Activated CD8-positive, alpha-beta T cell treated with anti-CD3 and anti-CD28 coated beads for 36 hours (primary cell): ENCODE measurements around the gene WBP2. TPM values are rescaled to one million over a fixed set of nuclear protein-coding genes. Genes with fewer than 3 reads are reported as not detected.

Experiments
- ATAC-seq: fragments of 200-7000 bp; cut with Tn5 transposase; one replicate; pipeline ENCODE4 v1.10.0; 2021; ENCODE audit warnings: mild to moderate bottlenecking, moderate library complexity
- CTCF ChIA-PET: fragments of 350-600 bp; sonication (Branson Sonifier 250); formaldehyde crosslinking; loops from one replicate; lab custom pipeline; 2021; ENCODE audit warnings: antibody characterized with exemption; lab: Charles Lee
- POLR2A ChIA-PET: fragments of 350-600 bp; sonication (Branson Sonifier 250); formaldehyde crosslinking; loops from one replicate; lab custom pipeline; 2021; ENCODE audit warnings: antibody characterized with exemption; lab: Charles Lee
- DNase-seq: peaks from one replicate; pipeline ENCODE4 v3.0.0-alpha.2; 2020
- H3K27ac Mint-ChIP-seq: one replicate; pipeline ENCODE4 v1.8.0; 2021; ENCODE audit warnings: mild to moderate bottlenecking, mixed read lengths
- H3K27me3 Mint-ChIP-seq: one replicate; pipeline ENCODE4 v1.8.0; 2021; ENCODE audit warnings: mixed read lengths
- H3K36me3 Mint-ChIP-seq: one replicate; pipeline ENCODE4 v1.8.0; 2021; ENCODE audit warnings: low read depth, mixed read lengths
- H3K4me1 Mint-ChIP-seq: one replicate; pipeline ENCODE4 v1.8.0; 2021; ENCODE audit warnings: low read depth, mixed read lengths
- H3K4me3 Mint-ChIP-seq: one replicate; pipeline ENCODE4 v1.8.0; 2021; ENCODE audit warnings: mild to moderate bottlenecking, moderate library complexity, mixed read lengths
- H3K9me3 Mint-ChIP-seq: one replicate; pipeline ENCODE4 v1.8.0; 2021; ENCODE audit warnings: mixed read lengths
- intact Hi-C: fragments of 100-400 bp; cut with micrococcal nuclease; formaldehyde crosslinking; loops from one replicate; pipeline ENCODE4 v1.10.0; 2022
- total RNA-seq, 2 experiments: library from RNA; stranded (reverse); gene quantifications; one replicate each; pipeline ENCODE4 v1.2.3, GENCODE V29; 2021
- TF ChIP-seq, protein P1 (sequence below): fragments of 200-600 bp; IDR thresholded peaks from one replicate; pipeline ENCODE4 v1.8.0; 2022; ENCODE audit warnings: antibody characterized with exemption, mild to moderate bottlenecking

The WBP2 gene
- total RNA-seq, 2 experiments from 2014 or later: 54.4 to 58.5 TPM

DNA sequence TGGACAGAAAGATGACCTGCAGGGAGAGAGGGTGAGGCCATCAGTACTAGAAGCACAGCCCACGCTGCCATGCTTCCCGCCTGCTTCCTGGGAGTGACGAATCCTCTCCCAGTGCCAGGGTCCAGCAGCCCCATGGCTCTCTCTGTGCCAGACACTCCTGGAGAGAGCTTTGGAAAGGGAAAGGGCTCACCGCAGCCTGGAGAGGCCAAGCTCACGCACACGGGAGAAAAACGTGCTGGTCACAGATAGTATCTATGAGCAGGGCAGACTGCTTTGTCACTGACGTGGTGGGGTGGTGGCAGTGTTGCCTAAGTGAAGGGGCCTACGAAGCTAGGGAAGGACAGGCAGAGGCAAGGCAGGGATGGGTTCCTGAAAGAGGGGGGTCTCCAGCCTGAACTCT lies 5.4 kb downstream of the WBP2 start:
- ChIA-PET CTCF (interaction anchor here (0.5 to 8.5 kb wide), 7 partner anchors 9 to 1098 kb away, joined by 3 to 105 read pairs (median 5); no protein-coding TSS in a partner anchor), POLR2A (interaction anchor here (0.7 to 1.0 kb wide), 3 partner anchors 23 to 66 kb away, joined by 3 to 4 read pairs (median 3); no protein-coding TSS in a partner anchor)
- ATAC-seq: no peak
- TF ChIP-seq, protein P1, sequence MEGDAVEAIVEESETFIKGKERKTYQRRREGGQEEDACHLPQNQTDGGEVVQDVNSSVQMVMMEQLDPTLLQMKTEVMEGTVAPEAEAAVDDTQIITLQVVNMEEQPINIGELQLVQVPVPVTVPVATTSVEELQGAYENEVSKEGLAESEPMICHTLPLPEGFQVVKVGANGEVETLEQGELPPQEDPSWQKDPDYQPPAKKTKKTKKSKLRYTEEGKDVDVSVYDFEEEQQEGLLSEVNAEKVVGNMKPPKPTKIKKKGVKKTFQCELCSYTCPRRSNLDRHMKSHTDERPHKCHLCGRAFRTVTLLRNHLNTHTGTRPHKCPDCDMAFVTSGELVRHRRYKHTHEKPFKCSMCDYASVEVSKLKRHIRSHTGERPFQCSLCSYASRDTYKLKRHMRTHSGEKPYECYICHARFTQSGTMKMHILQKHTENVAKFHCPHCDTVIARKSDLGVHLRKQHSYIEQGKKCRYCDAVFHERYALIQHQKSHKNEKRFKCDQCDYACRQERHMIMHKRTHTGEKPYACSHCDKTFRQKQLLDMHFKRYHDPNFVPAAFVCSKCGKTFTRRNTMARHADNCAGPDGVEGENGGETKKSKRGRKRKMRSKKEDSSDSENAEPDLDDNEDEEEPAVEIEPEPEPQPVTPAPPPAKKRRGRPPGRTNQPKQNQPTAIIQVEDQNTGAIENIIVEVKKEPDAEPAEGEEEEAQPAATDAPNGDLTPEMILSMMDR: no peak
- peaks cover 12% of the 10 kb centered on the region for H3K36me3 Mint-ChIP-seq
- H3K9me3 Mint-ChIP-seq: no peaks in the 10 kb centered on the region
- no peak overlapping the region for H3K4me3 Mint-ChIP-seq
- peaks cover 33% of the 10 kb centered on the region for H3K4me1 Mint-ChIP-seq
- DNase-seq: no peak
- no peak overlapping the region for H3K27ac Mint-ChIP-seq
- H3K27me3 Mint-ChIP-seq: no peaks in the 10 kb centered on the region
- intact Hi-C loops: no loop called here

DNA sequence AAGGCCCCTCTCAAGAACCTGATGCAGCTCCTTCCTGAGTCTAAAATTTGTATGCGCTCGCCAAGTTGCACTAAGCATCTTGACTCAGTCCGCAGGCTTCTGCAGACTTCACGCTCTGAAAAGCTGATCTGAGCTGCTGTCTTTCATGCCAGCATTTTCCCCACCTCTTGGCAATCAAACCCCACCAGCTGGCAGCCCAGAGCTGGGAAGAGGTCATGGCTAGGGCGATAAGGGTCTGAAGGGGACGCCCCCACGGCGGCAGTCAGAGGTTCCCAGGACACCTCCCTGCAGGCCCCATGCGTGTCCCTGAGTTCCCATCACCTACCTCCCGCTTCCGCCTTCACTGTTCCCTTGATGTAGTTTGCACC lies 5.9 kb downstream of the WBP2 start:
- Mint-ChIP-seq H3K9me3 (no peaks in the 10 kb centered on the region), H3K27ac (no peak overlapping the region), H3K36me3 (peaks cover 12% of the 10 kb centered on the region), H3K4me1 (peaks cover 30% of the 10 kb centered on the region), H3K27me3 (no peaks in the 10 kb centered on the region), H3K4me3 (no peak overlapping the region)
- CTCF ChIA-PET: interaction anchor here (0.5 to 8.5 kb wide), 8 partner anchors 8 to 1098 kb away, joined by 3 to 105 read pairs (median 5); no protein-coding TSS in a partner anchor
- TF ChIP-seq, protein P1: no peak
- POLR2A ChIA-PET: interaction anchor here (1.0 to 1.4 kb wide), 2 partner anchors 22 to 73 kb away, joined by 3 read pairs; no protein-coding TSS in a partner anchor
- no peak for ATAC-seq
- intact Hi-C loops: no loop called here
- no peak for DNase-seq

DNA sequence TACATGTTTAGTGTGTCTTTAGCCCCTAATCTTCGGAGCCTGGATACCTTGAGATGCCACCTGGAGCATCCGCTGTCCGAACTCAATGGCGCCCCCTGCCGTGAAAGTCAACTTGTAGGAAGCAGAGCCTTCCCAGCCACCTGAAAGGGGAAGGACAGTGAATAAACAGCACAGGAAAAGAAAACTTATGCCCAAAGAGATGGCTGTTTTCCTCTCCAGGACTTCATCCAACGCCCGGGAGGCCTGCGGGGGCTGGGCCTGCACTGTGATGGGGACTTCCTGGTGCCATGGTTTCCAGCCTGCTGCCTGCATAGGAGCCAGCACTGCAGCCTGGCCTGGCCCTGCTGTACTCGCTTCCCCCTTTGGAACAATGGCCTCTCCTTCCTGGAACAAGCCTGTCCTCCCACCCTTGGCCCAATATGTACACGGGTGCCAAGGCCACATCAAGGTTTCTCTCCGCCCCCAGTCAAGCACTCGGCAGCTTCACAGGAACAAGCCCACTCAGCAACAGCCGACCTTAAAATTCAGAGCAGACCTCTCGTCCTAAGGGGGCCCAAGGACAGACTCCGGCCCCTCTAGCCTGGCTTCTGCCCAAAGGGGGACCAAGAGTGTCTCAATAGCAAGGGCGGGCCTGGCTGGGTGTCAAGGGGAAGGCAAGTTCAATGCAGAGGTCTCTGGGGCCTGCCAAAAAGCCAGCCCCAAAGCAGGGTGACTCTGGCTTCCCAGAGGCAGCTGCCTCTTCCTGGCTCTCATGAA lies 6.4 kb downstream of the WBP2 start:
- DNase-seq (peak; percentile 93), ATAC-seq (no peak)
- ChIA-PET POLR2A (interaction anchor here (1.0 to 2.1 kb wide), 3 partner anchors 22 to 73 kb away, joined by 3 to 5 read pairs (median 3); no protein-coding TSS in a partner anchor), CTCF (interaction anchor here (0.6 to 8.5 kb wide), 22 partner anchors 8 to 154 kb away, joined by 3 to 105 read pairs (median 5); partner anchors contain the start of genes GALK1 and UNK)
- peaks cover 28% of the 10 kb centered on the region for H3K4me1 Mint-ChIP-seq
- H3K27ac Mint-ChIP-seq: peak overlapping the region; percentile 62
- H3K27me3 Mint-ChIP-seq: no peaks in the 10 kb centered on the region
- H3K4me3 Mint-ChIP-seq: no peak overlapping the region
- TF ChIP-seq, protein P1: peak; percentile 86
- intact Hi-C loops: no loop called here
- peaks cover 13% of the 10 kb centered on the region for H3K36me3 Mint-ChIP-seq
- H3K9me3 Mint-ChIP-seq: no peaks in the 10 kb centered on the region

DNA sequence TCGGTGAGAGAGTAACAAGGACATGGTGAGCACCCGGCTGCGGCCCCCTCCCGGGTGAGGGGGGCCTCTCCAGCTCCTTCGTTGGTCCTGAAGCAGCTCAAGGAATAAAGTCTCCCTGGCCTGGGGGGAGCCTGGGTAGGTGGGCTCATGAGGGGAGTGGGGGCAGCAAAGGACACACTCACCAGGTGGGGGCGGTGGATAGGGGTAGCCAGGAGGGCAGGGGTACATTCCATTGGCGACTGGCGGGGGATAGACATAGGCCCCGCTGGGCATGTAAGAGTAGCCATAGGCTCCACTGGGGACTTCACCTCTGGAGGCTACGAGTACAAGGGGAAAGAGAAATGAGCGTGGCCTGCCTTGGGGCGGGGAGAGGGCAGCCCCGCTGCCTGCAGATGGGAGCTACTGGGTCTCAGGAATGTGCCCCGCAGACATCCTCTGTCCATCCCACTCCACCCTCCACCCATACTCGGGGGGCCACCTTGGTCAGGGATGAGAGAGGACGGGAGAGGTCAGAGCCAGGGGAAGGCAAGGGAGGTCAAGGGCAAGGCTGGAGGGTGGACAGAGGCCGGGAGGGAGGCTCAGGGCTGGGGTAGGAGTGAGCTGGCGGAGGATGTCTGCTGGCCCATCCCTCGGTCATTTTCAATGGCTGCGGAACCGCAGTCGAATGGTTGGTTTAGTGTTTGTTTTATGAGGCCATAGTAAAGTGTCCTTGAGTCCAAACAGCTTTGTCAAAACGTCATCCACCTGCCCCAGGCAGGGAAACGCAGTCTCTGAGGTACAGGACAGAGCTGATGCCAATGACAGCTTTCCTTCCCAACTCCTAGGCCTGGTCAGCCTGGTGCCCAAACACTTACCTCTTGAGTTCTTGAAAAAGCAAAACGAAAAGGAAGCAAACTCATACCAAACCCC lies 7.3 kb downstream of the WBP2 start:
- peak overlapping the region; percentile 55 for H3K27ac Mint-ChIP-seq
- intact Hi-C loops: no loop called here
- ChIA-PET POLR2A (interaction anchor here (0.8 to 2.5 kb wide), 5 partner anchors 21 to 72 kb away, joined by 3 to 7 read pairs (median 5); no protein-coding TSS in a partner anchor), CTCF (interaction anchor here (0.6 to 8.5 kb wide), 23 partner anchors 8 to 100 kb away, joined by 3 to 105 read pairs (median 5); partner anchors contain the start of genes GALK1 and UNK)
- ATAC-seq (no peak), DNase-seq (no peak)
- TF ChIP-seq, protein P1: no peak
- no peaks in the 10 kb centered on the region for H3K27me3 Mint-ChIP-seq
- H3K9me3 Mint-ChIP-seq: no peaks in the 10 kb centered on the region
- H3K4me1 Mint-ChIP-seq: peaks cover 24% of the 10 kb centered on the region
- no peak overlapping the region for H3K4me3 Mint-ChIP-seq
- H3K36me3 Mint-ChIP-seq: peaks cover 17% of the 10 kb centered on the region
